Omental fat pad (tissue), 4 donors: Measurements from ENCODE around the gene PDK1. TPM values are rescaled to one million over a fixed set of nuclear protein-coding genes. Genes with fewer than 3 reads are reported as not detected.

Experiments used
- ATAC-seq: fragments of 150-250 bp; one replicate; pipeline ENCODE4 v1.9.1; 2016; ENCODE audit warnings: mild to moderate bottlenecking, moderate library complexity; ENCODE audit not compliant: low FRiP score
- DNase-seq: peaks from one replicate; pipeline ENCODE4 v3.0.0-alpha.2; 2019; ENCODE audit warnings: low spot score
- small RNA-seq: library from RNA; depleted of rRNA; stranded (forward); fragments of <200 nt; gene quantifications from one replicate; pipeline ENCODE3, GENCODE V24; 2016
- total RNA-seq, 4 donors: library from RNA; depleted of rRNA; stranded (reverse); fragments of >200 nt; gene quantifications; one replicate each; pipeline ENCODE4 v1.1.0, GENCODE V29; 2016
- TF ChIP-seq, protein P1 (sequence below), 3 donors: fragments of 450-650 bp; IDR thresholded peaks; one replicate each; pipeline ENCODE4 v1.5.1; 2016 to 2017; ENCODE audit warnings: antibody characterized with exemption in 3 of 3, mild to moderate bottlenecking in 3 of 3, moderate library complexity in 2 of 3

Gene PDK1
- total RNA-seq, 4 donors from 2014 or later = 12.0 to 18.8 (median 16.8) TPM

GRCh38 chr2:172655838-172656573 is 100.1 kb downstream of the PDK1 start:
- no peak for DNase-seq
- TF ChIP-seq, protein P1, sequence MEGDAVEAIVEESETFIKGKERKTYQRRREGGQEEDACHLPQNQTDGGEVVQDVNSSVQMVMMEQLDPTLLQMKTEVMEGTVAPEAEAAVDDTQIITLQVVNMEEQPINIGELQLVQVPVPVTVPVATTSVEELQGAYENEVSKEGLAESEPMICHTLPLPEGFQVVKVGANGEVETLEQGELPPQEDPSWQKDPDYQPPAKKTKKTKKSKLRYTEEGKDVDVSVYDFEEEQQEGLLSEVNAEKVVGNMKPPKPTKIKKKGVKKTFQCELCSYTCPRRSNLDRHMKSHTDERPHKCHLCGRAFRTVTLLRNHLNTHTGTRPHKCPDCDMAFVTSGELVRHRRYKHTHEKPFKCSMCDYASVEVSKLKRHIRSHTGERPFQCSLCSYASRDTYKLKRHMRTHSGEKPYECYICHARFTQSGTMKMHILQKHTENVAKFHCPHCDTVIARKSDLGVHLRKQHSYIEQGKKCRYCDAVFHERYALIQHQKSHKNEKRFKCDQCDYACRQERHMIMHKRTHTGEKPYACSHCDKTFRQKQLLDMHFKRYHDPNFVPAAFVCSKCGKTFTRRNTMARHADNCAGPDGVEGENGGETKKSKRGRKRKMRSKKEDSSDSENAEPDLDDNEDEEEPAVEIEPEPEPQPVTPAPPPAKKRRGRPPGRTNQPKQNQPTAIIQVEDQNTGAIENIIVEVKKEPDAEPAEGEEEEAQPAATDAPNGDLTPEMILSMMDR (IDR thresholded peaks at IDR 0.05) = no peak
- no peak for ATAC-seq

Small RNA genes within 50 kb of the gene (small RNA-seq; reads per million reads assigned to genes)
- gene RF00019 = not detected

Other genes with a start within 250 kb of the PDK1 start
- 100 to 1,000 TPM in 1 of 4 donors, 10 to 100 TPM in 3; 42.3 to 254 (median 93.9) TPM for gene ITGA6, start 128.5 kb upstream of the PDK1 start, total RNA-seq
- gene RAPGEF4, start 179.8 kb downstream of the PDK1 start, total RNA-seq = 10 to 100 TPM; 11.7 to 25.6 (median 20.0) TPM